Naive thymus-derived CD4-positive, alpha-beta T cell (primary cell): ENCODE data around the gene TMEM41A. TPM values are rescaled to one million over a fixed set of nuclear protein-coding genes. Genes with fewer than 3 reads are reported as not detected.
"Not testable (repeated sequence)": the region's sequence is repeated elsewhere in the genome, so short reads cannot be mapped to it uniquely, and the experiment has no call there.

Experiments used
- ATAC-seq: fragments of 150-1000 bp; cut with Tn5 transposase; 2 replicates; pipeline ENCODE4 v1.10.0; 2021; ENCODE audit warnings: mild to moderate bottlenecking, moderate library complexity
- CTCF ChIA-PET: fragments of 350-600 bp; sonication (Branson Sonifier 250); formaldehyde crosslinking; loops from one replicate; lab custom pipeline; 2021; ENCODE audit warnings: antibody characterized with exemption; lab: Charles Lee
- POLR2A ChIA-PET: fragments of 350-600 bp; sonication (Branson Sonifier 250); formaldehyde crosslinking; loops from one replicate; lab custom pipeline; 2021; ENCODE audit warnings: antibody characterized with exemption, inconsistent platforms; lab: Charles Lee
- DNase-seq, 9 donors: peaks; one replicate each; pipeline versions ENCODE4 v3.0.0 to v3.0.0-alpha.2; 2020 to 2022; ENCODE audit warnings: mixed read lengths in 1 of 9
- H3K27ac ChIP-seq: one replicate; pipeline ENCODE4 v1.7.0; 2013; ENCODE audit warnings: mild to moderate bottlenecking, low read depth, low read length, moderate library complexity
- H3K27me3 ChIP-seq, 2 donors: one replicate each; pipeline ENCODE4 v1.7.0; 2013; ENCODE audit warnings: low read length in 2 of 2, mild to moderate bottlenecking in 2 of 2, moderate library complexity in 2 of 2; ENCODE audit not compliant: control insufficient read depth in 2 of 2, insufficient read depth in 2 of 2
- H3K36me3 ChIP-seq, 3 experiments: 1 replicate in 2 of 3; 2 replicates in 1 of 3; pipeline ENCODE4 v1.7.0; 2013; ENCODE audit warnings: low read length in 3 of 3, mild to moderate bottlenecking in 3 of 3, moderate library complexity in 1 of 3; ENCODE audit not compliant: insufficient read depth in 3 of 3, control insufficient read depth in 2 of 3
- H3K4me1 ChIP-seq, 2 donors: one replicate each; pipeline ENCODE4 v1.7.0; 2013; ENCODE audit warnings: low read length in 2 of 2, mild to moderate bottlenecking in 2 of 2, moderate library complexity in 1 of 2; ENCODE audit not compliant: control insufficient read depth in 2 of 2, insufficient read depth in 2 of 2
- H3K4me3 ChIP-seq: 2 replicates; pipeline ENCODE4 v1.7.0; 2013; ENCODE audit warnings: mild to moderate bottlenecking, low read length
- H3K9me3 ChIP-seq, 3 experiments: 1 replicate in 2 of 3; 2 replicates in 1 of 3; pipeline ENCODE4 v1.7.0; 2013; ENCODE audit warnings: low read length in 3 of 3; ENCODE audit not compliant: control insufficient read depth in 2 of 3
- H3K27ac Mint-ChIP-seq, 9 donors: one replicate each; pipeline ENCODE4 v1.8.0; 2020 to 2022; ENCODE audit warnings: mixed read lengths in 9 of 9, mild to moderate bottlenecking in 8 of 9, moderate library complexity in 5 of 9, inconsistent platforms in 2 of 9
- H3K27me3 Mint-ChIP-seq, 5 donors: one replicate each; pipeline ENCODE4 v1.8.0; 2021 to 2022; ENCODE audit warnings: mixed read lengths in 5 of 5, mild to moderate bottlenecking in 1 of 5
- H3K36me3 Mint-ChIP-seq, 5 donors: one replicate each; pipeline ENCODE4 v1.8.0; 2020 to 2022; ENCODE audit warnings: mixed read lengths in 5 of 5, mild to moderate bottlenecking in 3 of 5, inconsistent platforms in 1 of 5
- H3K4me1 Mint-ChIP-seq, 7 donors: one replicate each; pipeline ENCODE4 v1.8.0; 2020 to 2022; ENCODE audit warnings: mixed read lengths in 7 of 7, mild to moderate bottlenecking in 3 of 7, inconsistent platforms in 1 of 7
- H3K4me3 Mint-ChIP-seq, 10 donors: one replicate each; pipeline ENCODE4 v1.8.0; 2020 to 2022; ENCODE audit warnings: mild to moderate bottlenecking in 10 of 10, mixed read lengths in 10 of 10, moderate library complexity in 6 of 10, inconsistent platforms in 2 of 10
- H3K9me3 Mint-ChIP-seq, 11 donors: one replicate each; pipeline ENCODE4 v1.8.0; 2020 to 2022; ENCODE audit warnings: mixed read lengths in 11 of 11, mild to moderate bottlenecking in 4 of 11, inconsistent platforms in 1 of 11, moderate library complexity in 1 of 11
- intact Hi-C, 2 donors: fragments of 100-400 bp; cut with micrococcal nuclease; formaldehyde crosslinking; loops; one replicate each; pipeline ENCODE4 v1.15.1; 2023
- polyA plus RNA-seq, 2 donors: library from polyadenylated mRNA; unstranded; fragments of 300-500 nt; fragmentation: Illumina TruSeq; gene quantifications; one replicate each; pipeline ENCODE4 v1.2.3, GENCODE V29; 2021
- total RNA-seq, 6 experiments: library from RNA in 5 of 6; stranded (reverse) in 5 of 6; gene quantifications; 1 replicate in 5 of 6; 2 replicates in 1 of 6; pipeline ENCODE4 v1.2.3 and lab custom pipeline; 2021 to 2026

TMEM41A gene
- total and polyA plus RNA-seq, 7 experiments from 2014 or later: 20.4 to 30.5 (median 29.1) TPM

- ATAC-seq: no peak
- no peak overlapping the region for H3K4me3 ChIP-seq
- H3K27me3 ChIP-seq: no peaks in the 10 kb centered on the region
- Mint-ChIP-seq H3K9me3 (no peaks in the 10 kb centered on the region), H3K4me1 (peaks cover 0 to 3% (median 0%) of the 10 kb centered on the region in 7 donors), H3K36me3 (peaks cover 0 to 37% (median 9%) of the 10 kb centered on the region in 5 donors), H3K27ac (no peak overlapping the region), H3K4me3 (no peak overlapping the region), H3K27me3 (no peaks in the 10 kb centered on the region)
- H3K36me3 ChIP-seq: peaks cover 0 to 4% (median 0%) of the 10 kb centered on the region in 3 experiments
- intact Hi-C loops: no loop called here
- no peaks in the 10 kb centered on the region for H3K9me3 ChIP-seq
- POLR2A ChIA-PET: interaction anchor here (0.7 kb wide), 1 partner anchor 21 kb away, joined by 3 read pairs; no protein-coding TSS in a partner anchor
- no peak overlapping the region for H3K27ac ChIP-seq
- H3K4me1 ChIP-seq: no peaks in the 10 kb centered on the region
- no peak for DNase-seq
- CTCF ChIA-PET: no interaction called here
Measured at GRCh38 chr3:185465471-185465870, 33.4 kb downstream of the TMEM41A start.

- no peaks in the 10 kb centered on the region for H3K36me3 ChIP-seq
- ChIA-PET CTCF (no interaction called here), POLR2A (no interaction called here)
- no peak overlapping the region for H3K4me3 ChIP-seq
- Mint-ChIP-seq H3K27ac (no peak overlapping the region), H3K27me3 (no peaks in the 10 kb centered on the region), H3K4me1 (no peaks in the 10 kb centered on the region), H3K36me3 (peaks cover 0 to 30% (median 6%) of the 10 kb centered on the region in 5 donors), H3K4me3 (no peak overlapping the region), H3K9me3 (peaks cover 0 to 2% (median 0%) of the 10 kb centered on the region in 11 donors)
- H3K27ac ChIP-seq: no peak overlapping the region
- intact Hi-C loops: no loop called here
- H3K9me3 ChIP-seq: no peaks in the 10 kb centered on the region
- DNase-seq: no peak
- no peaks in the 10 kb centered on the region for H3K4me1 ChIP-seq
- H3K27me3 ChIP-seq: no peaks in the 10 kb centered on the region
- no peak for ATAC-seq
Measured at GRCh38 chr3:185460719-185461350, 38.0 kb downstream of the TMEM41A start.

GRCh38 chr3:185460309-185460708 lies 38.5 kb downstream of the TMEM41A start:
- H3K9me3 ChIP-seq: no peaks in the 10 kb centered on the region
- no peaks in the 10 kb centered on the region for H3K27me3 ChIP-seq
- Mint-ChIP-seq H3K27me3 (no peaks in the 10 kb centered on the region), H3K36me3 (peaks cover 0 to 24% (median 6%) of the 10 kb centered on the region in 5 donors), H3K4me3 (no peak overlapping the region), H3K4me1 (no peaks in the 10 kb centered on the region), H3K9me3 (peaks cover 0 to 2% (median 0%) of the 10 kb centered on the region in 11 donors), H3K27ac (no peak overlapping the region)
- no peak overlapping the region for H3K4me3 ChIP-seq
- intact Hi-C loops: no loop called here
- H3K36me3 ChIP-seq: no peaks in the 10 kb centered on the region
- H3K27ac ChIP-seq: no peak overlapping the region
- ATAC-seq (no peak), DNase-seq (no peak)
- CTCF ChIA-PET: no interaction called here
- POLR2A ChIA-PET: no interaction called here
- no peaks in the 10 kb centered on the region for H3K4me1 ChIP-seq

- Mint-ChIP-seq H3K9me3 (peaks cover 0 to 2% (median 0%) of the 10 kb centered on the region in 11 donors), H3K4me3 (no peak overlapping the region), H3K27me3 (no peaks in the 10 kb centered on the region), H3K36me3 (peaks cover 0 to 7% (median 0%) of the 10 kb centered on the region in 5 donors), H3K27ac (no peak overlapping the region), H3K4me1 (no peaks in the 10 kb centered on the region)
- H3K4me1 ChIP-seq: no peaks in the 10 kb centered on the region
- no peaks in the 10 kb centered on the region for H3K36me3 ChIP-seq
- DNase-seq (no peak), ATAC-seq (no peak)
- CTCF ChIA-PET: no interaction called here
- intact Hi-C loops: no loop called here
- POLR2A ChIA-PET: no interaction called here
- no peak overlapping the region for H3K27ac ChIP-seq
- H3K4me3 ChIP-seq: no peak overlapping the region
- no peaks in the 10 kb centered on the region for H3K27me3 ChIP-seq
- H3K9me3 ChIP-seq: no peaks in the 10 kb centered on the region
Measured at GRCh38 chr3:185457376-185457775, 41.5 kb downstream of the TMEM41A start.

- H3K36me3 Mint-ChIP-seq, DNase-seq, H3K36me3 ChIP-seq, ATAC-seq, H3K27ac Mint-ChIP-seq, H3K27me3 Mint-ChIP-seq, H3K4me3 Mint-ChIP-seq, H3K9me3 Mint-ChIP-seq, H3K4me3 ChIP-seq, H3K4me1 ChIP-seq, POLR2A ChIA-PET, H3K4me1 Mint-ChIP-seq, intact Hi-C loops, H3K9me3 ChIP-seq, CTCF ChIA-PET, H3K27ac ChIP-seq, H3K27me3 ChIP-seq: not testable (repeated sequence)
Measured at GRCh38 chr3:185451432-185451831, 47.4 kb downstream of the TMEM41A start.

- ChIA-PET POLR2A (no interaction called here), CTCF (no interaction called here)
- H3K4me1 ChIP-seq: no peaks in the 10 kb centered on the region
- H3K4me1 Mint-ChIP-seq: no peaks in the 10 kb centered on the region
- no peak overlapping the region for H3K27ac ChIP-seq
- peaks cover 0 to 2% (median 0%) of the 10 kb centered on the region in 5 donors for H3K27me3 Mint-ChIP-seq
- intact Hi-C loops: no loop called here
- H3K36me3 Mint-ChIP-seq: peaks cover 0 to 5% (median 0%) of the 10 kb centered on the region in 5 donors
- H3K4me3 Mint-ChIP-seq: no peak overlapping the region
- ATAC-seq (no peak), DNase-seq (no peak)
- H3K4me3 ChIP-seq: no peak overlapping the region
- no peaks in the 10 kb centered on the region for H3K27me3 ChIP-seq
- H3K27ac Mint-ChIP-seq: no peak overlapping the region
- no peaks in the 10 kb centered on the region for H3K9me3 Mint-ChIP-seq
- H3K36me3 ChIP-seq: no peaks in the 10 kb centered on the region
- no peaks in the 10 kb centered on the region for H3K9me3 ChIP-seq
Measured at GRCh38 chr3:185448107-185448506, 50.7 kb downstream of the TMEM41A start.

- no peak for ATAC-seq
- no peaks in the 10 kb centered on the region for H3K4me1 ChIP-seq
- intact Hi-C loops: no loop called here
- Mint-ChIP-seq H3K27ac (no peak overlapping the region), H3K27me3 (peaks cover 0 to 11% (median 9%) of the 10 kb centered on the region in 5 donors), H3K4me1 (peaks cover 0 to 2% (median 0%) of the 10 kb centered on the region in 7 donors), H3K4me3 (no peak overlapping the region), H3K36me3 (peaks cover 0 to 8% (median 0%) of the 10 kb centered on the region in 5 donors), H3K9me3 (no peaks in the 10 kb centered on the region)
- no peak overlapping the region for H3K27ac ChIP-seq
- no peaks in the 10 kb centered on the region for H3K36me3 ChIP-seq
- ChIA-PET CTCF (no interaction called here), POLR2A (no interaction called here)
- no peaks in the 10 kb centered on the region for H3K27me3 ChIP-seq
- no peaks in the 10 kb centered on the region for H3K9me3 ChIP-seq
- H3K4me3 ChIP-seq: no peak overlapping the region
- no peak for DNase-seq
Measured at GRCh38 chr3:185444329-185444728, 54.5 kb downstream of the TMEM41A start.
